SKM-1 treated with dmso at 0.1 percent for 144 hours (cell line): Measurements from ENCODE around the gene MRPL41.
"Not testable (repeated sequence)": the region's sequence is repeated elsewhere in the genome, so short reads cannot be mapped to it uniquely, and the experiment has no call there.

ENCODE experiments used
- DNase-seq: peaks from one replicate; lab custom pipeline; 2025; ENCODE audit not compliant: unreplicated experiment; lab: John Stamatoyannopoulos, UW

Gene MRPL41

GRCh38 chr9:137552022-137552768, 516 bp downstream of the MRPL41 start:
- DNase-seq, result no peak

DNA sequence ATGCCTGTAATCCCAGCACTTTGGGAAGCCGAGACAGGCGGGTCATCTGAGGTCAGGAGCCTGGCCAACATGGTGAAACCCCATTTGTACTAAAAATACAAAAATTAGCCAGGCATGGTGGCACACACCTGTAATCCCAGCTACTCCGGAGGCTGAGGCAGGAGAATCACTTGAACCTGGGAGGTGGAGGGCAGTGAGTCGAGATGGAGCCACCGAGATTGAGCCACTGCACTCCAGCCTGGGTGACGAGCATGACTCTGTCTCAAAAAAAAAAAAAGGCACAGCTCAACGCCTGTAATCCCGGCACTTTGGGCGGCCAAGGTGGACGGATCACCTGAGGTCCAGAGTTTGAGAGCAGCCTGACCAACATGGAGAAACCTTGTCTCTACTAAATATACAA, 2.0 kb downstream of the MRPL41 start:
- not testable (repeated sequence) for DNase-seq

GRCh38 chr9:137554349-137554748, 2.7 kb downstream of the MRPL41 start:
- DNase-seq, result no peak

DNA sequence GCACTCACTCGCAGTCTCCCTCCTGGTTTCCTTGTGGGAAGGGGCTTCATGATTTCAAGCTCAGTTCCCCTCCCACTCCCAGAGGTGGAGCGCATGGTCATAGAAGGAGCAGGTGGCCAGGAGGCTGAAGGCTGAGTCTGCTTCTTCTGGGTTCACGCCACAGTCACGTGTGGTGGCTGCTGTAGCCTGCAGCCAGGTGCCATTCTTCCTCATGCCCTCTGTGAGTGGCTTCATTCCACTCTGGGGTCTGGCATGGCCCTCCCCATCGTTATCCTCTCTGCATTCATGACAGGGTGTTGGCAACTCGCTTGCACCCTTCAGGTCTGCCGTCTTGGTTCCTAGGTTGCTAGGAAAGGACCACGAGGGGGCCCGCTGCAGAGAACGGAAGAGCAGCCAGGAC, 3.5 kb downstream of the MRPL41 start:
- DNase-seq, result no peak

DNA sequence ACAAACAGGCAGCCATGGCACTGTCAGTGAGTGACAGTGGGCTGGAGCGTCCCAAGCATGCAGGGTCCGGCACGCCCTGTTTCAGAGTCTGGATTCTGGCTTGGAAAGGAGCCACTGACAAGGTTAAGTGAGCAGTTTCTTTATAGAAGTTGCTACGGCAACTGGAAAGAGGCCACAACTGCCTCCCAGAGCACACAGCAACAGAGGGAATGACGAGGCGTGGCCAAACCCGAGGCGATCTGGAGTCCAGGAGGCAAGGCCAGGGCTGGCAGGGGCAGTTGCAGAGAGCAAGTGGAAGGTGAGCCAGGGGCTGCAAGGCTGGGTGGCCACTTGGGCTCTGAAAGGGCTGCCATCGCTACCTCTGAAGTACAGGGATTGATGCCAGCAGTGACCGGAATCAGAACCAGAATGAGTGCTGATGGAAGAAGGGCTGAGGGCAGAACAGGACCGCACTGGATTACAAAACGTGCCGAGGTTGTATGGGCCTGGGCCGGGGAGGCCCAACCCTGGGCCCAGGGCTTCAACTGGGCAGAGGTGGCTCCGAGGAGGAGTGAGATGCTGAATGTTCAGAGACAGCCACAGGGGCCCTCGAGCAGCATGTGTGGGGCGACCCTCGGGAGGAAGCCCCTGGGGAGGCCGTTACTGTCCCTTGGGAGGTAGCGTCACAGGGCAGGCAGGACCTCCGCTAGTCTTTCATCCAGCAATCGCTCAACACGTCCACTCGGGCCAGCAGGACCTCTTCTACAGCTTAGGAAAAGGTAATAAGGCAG, 4.6 kb downstream of the MRPL41 start:
- no peak for DNase-seq

GRCh38 chr9:137558127-137558526, 6.4 kb downstream of the MRPL41 start:
- DNase-seq, result no peak

DNA sequence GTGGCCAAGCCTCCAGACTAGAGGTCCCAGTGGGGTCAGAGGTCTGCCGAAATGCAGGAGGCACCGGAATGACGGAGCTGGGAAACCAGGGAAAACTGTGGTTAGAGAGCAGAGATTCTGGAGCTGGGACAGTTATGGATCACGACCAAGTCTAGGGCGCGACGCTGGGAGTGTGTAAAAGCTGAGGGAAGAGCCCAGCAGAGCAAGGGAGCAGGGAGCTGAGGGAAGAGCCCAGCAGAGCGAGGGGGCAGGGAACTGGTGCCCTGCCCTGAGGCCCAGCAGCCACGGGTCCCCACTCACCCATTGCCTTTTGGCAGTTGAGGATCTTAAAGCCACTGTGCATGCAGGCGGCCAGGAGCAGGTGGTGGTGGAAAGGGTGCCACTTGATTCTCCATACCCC, 12.5 kb downstream of the MRPL41 start:
- DNase-seq, result no peak

GRCh38 chr9:137564817-137565411, 13.2 kb downstream of the MRPL41 start:
- DNase-seq, result no peak

DNA sequence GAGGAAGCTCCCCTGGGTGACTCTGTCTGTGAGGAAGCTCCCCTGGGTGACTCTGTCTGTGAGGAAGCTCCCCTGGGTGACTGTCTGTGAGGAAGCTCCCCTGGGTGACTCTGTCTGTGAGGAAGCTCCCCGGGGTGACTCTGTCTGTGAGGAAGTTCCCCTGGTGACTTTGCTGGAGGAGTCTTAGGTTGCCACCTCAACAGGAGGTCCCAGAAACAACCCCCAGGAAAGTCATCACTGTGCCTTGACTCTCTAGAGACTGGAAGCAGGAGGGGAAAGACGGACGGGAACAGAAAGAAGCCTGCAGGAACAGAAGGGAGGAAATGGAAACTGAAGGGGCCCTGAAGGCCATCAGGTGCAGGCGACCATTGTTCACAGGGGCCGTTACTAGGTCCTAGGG, 16.8 kb downstream of the MRPL41 start:
- DNase-seq, result not testable (repeated sequence)

DNA sequence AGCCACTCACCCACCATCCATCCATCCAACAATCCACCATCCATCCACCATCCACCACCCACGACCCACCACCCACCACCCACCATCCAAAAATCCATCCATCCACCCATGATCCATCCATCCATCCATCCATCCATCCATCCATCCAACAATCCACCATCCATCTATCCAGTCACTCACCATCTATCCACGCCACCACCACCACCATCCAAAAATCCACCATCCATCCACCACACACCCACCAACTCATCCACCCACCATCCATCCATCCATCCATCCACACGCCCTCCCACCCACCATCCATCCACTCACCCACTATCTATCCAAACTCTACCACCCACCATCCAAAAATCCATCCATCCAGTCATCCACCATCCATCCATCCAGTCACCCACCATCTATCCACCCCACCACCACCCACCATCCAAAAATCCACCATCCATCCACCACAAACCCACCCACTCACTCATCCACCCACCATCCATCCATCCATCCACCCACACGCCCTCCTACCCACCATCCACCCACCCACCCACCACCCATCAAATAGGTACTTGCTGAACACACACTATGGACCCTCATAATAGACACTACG, 18.0 kb downstream of the MRPL41 start:
- no peak for DNase-seq

DNA sequence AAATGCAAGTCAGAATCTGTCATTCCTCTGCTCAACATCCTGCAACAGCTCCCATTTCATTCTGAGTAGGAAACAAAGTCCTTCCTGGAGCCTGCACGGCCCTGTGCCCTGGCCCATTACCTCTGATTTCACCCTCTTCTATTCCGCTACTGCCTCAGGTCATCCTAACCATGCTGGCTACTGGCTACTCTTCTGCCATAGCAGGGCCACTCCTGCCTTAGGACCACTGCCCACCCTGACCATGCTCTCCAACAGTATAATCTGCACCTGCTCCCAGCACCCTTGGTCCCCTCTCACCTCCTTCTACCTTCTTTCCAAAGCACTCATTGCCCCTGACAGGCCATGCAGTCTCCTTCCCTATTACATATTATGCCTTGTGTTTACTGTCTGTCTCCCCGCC, 18.9 kb downstream of the MRPL41 start:
- DNase-seq, result no peak

DNA sequence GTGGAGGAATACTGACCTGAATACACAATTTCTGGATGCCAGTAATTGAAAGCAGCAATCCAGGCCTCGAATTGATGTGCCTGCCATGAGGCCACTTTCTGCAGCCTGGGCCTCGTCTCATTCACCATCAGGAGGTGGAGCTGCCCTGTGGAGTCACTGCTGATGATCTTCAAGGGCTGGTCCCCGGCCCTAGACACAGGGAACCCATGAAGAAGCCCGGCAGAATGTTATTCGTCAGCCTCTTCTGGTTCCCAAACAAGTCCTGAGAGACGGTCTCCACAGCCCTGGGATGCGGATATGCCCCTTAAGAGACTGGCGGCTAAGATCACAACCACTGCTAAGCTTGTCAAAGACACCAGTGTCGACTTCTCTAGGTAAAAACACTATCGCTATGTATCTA, 22.5 kb downstream of the MRPL41 start:
- DNase-seq, result no peak

GRCh38 chr9:137575364-137575715, 23.7 kb downstream of the MRPL41 start:
- no peak for DNase-seq

GRCh38 chr9:137575716-137576411, 24.2 kb downstream of the MRPL41 start:
- no peak for DNase-seq

GRCh38 chr9:137578518-137579258, 27.0 kb downstream of the MRPL41 start, which contains the start of gene DPH7:
DPH7 (minus strand) TSS chr9:137578925; CDS start chr9:137578777, 148 bp downstream.
- DNase-seq, result peak; percentile 89

GRCh38 chr9:137579259-137579604, 27.6 kb downstream of the MRPL41 start:
- no peak for DNase-seq

DNA sequence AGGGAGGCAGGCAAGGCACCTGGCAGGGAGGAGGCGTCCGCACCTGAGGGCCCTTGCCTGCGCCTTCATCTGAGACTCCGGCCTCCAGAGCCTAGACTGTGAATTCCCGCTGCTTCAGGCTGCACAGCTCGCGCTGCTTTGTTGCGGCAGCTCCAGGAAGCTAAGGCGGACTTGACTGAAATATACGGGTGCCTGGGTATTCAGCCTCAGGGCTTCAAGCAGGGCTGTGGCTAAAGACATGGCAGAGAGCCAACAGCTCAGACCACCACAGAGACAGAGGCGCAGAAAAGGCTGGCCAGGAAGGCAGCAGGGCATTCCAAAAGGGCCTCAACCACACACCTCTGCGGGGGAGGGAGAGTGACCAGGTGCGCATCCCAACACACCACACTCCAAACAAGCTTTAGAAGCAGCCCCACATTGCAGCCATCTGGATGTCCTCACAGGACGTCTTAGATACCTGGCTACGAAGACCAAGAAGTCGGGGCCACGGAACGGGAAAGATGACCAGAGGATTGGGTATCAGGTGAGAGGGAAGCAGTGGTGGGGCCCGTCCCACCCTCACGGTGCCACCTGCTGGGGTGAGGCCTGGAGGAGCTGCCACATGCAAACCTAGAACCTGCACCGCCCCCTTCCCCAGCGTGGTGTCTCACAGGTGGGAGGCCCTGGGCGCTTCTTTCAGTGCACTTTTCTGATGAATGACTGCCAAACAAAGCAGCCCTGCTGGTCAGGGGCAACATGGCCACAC, 28.7 kb downstream of the MRPL41 start:
- DNase-seq, result no peak

DNA sequence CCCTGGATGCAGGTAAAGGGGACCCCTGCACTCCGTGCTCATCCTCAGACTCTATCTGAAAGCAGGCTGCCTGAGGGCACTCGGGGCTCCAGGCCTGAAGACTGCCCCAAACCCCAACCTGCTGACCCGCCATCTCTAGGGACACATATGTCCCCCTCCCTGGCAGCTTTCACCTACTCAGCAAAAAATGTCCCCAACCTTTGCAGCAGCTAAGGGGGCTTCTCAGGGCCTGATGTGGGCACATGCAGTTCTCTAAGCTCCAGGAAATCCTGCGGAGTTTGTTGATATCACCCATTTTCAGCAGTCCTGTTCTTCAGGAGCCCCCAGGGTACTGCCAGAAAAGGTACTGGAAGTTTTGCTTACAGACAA, 29.3 kb downstream of the MRPL41 start:
- no peak for DNase-seq

DNA sequence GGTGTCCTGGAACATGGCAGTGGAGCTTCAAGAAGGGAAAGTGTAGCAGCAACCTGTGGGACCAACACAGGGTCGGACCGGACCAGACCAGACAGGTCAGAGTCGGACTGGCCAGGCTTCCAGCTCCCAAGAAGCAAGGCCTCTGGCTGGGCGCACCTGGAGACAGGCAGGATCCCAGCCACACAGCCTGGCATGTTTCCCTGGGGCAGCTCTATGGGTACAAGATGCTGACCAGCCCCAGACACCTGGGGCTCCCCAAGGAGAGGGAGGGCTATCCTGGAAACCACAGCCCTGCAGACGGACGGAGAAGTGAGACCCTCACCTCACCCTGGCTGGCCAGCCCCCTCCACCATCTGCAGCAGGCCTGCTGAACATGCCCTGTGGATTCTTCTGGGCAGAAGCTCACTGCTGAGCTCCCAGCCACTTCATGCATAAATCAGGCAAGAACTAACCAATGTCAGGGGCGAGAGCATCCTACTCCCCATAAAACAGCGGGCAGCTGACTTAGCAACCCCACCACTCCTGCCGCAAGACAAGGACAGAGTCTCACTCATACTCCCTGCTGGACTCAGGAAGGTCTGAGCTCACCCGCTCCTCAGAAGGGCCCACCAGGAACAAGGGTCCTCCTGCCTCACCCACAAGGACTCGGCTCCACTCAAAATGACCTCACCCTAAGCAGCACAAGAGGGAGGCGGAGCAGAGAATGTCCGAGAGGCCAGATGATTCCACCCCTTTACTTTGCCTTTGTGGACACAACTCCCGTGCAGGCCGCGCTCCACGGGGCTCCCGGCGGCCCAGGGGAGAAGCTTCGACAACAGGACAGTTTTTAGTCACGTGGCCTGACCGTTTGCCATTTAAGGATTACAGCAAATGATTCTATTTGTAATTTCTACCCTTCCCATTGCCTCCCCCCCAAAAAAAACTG, 29.9 kb downstream of the MRPL41 start:
- no peak for DNase-seq
